Stimulated activated CD4-positive, alpha-beta T cell treated with anti-CD3 and anti-CD28 coated beads, TNF-alpha, amount 100 ng/mL, for 24 hours (primary cell): ENCODE measurements around the gene DNAJB4.

Experiments
- DNase-seq, 3 experiments: peaks; one replicate each; pipeline ENCODE4 v3.0.0-alpha.2; 2020; ENCODE audit warnings: low read depth in 3 of 3

The DNAJB4 gene

GRCh38 chr1:78038071-78038470, 33.3 kb downstream of the DNAJB4 start:
- DNase-seq: no peak

- no peak for DNase-seq
Measured at GRCh38 chr1:78038491-78038939, 33.8 kb downstream of the DNAJB4 start.

GRCh38 chr1:78040484-78041089, 35.8 kb downstream of the DNAJB4 start:
- no peak for DNase-seq

- DNase-seq: no peak
Measured at GRCh38 chr1:78043436-78043835, 38.7 kb downstream of the DNAJB4 start.

GRCh38 chr1:78044796-78045562, 40.2 kb downstream of the DNAJB4 start:
- no peak for DNase-seq

- no peak for DNase-seq
Measured at GRCh38 chr1:78045563-78045925, 40.8 kb downstream of the DNAJB4 start.

- peak in 2 of 3 experiments; percentile 6 to 52 for DNase-seq
Measured at GRCh38 chr1:78045926-78046778, 41.4 kb downstream of the DNAJB4 start, which contains the start of gene GIPC2. GIPC2 (plus strand) TSS chr1:78045966; CDS start chr1:78046095, 129 bp downstream.

- DNase-seq: no peak
Measured at GRCh38 chr1:78047106-78047505, 42.4 kb downstream of the DNAJB4 start.

GRCh38 chr1:78047631-78048030, 42.9 kb downstream of the DNAJB4 start:
- no peak for DNase-seq

- no peak for DNase-seq
Measured at GRCh38 chr1:78048446-78048845, 43.7 kb downstream of the DNAJB4 start.

GRCh38 chr1:78049396-78049795, 44.7 kb downstream of the DNAJB4 start:
- no peak for DNase-seq

GRCh38 chr1:78051005-78051404, 46.3 kb downstream of the DNAJB4 start:
- no peak for DNase-seq

- DNase-seq: no peak
Measured at GRCh38 chr1:78052685-78053405, 48.1 kb downstream of the DNAJB4 start.

GRCh38 chr1:78053498-78053897, 48.8 kb downstream of the DNAJB4 start:
- DNase-seq: no peak

- no peak for DNase-seq
Measured at GRCh38 chr1:78054559-78054958, 49.8 kb downstream of the DNAJB4 start.

GRCh38 chr1:78054972-78055371, 50.2 kb downstream of the DNAJB4 start:
- no peak for DNase-seq

GRCh38 chr1:78055565-78056132, 50.9 kb downstream of the DNAJB4 start:
- no peak for DNase-seq

- no peak for DNase-seq
Measured at GRCh38 chr1:78058670-78059069, 53.9 kb downstream of the DNAJB4 start.

- DNase-seq: no peak
Measured at GRCh38 chr1:78060857-78061563, 56.3 kb downstream of the DNAJB4 start.

- no peak for DNase-seq
Measured at GRCh38 chr1:78061825-78062523, 57.2 kb downstream of the DNAJB4 start.
